Measurements from ENCODE around the gene TCP11L1. TPM values are rescaled to one million over a fixed set of nuclear protein-coding genes. Genes with fewer than 3 reads are reported as not detected.

TCP11L1 gene
- total and polyA plus RNA-seq, 2 of the 8 experiments (the other 6 are each of a cell fraction or from before 2014, with no cell fraction given), result 10.9 to 23.1 TPM

DNA sequence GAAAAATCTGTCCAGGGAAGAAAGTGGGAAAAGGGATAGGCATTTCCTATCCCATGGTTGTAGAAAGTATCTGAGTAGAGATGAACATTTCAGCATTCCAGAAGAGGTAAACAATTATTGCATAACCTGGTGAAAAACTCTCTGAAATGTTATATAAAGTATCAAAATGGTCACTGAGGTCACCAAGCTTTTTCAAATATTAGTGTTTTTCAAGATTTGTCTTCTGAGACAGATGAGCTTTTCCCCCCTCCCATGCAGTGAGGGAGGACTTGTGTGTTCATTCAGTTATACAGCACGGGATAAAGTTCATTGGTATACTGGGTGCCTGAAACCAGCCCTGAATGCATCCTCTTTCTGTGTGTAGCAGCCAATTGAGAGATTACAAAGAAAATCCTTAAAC is 25.6 kb upstream of the TCP11L1 start:
- peaks cover 3 to 6% (median 3%) of the 10 kb centered on the region in 4 experiments; a peak in 6 of 7 replicates for H3K4me1 ChIP-seq (replicated peaks in 1 of 4; ENCODE audit: control insufficient read depth in 3 of 4, insufficient read depth in 4 of 4, low read length in 3 of 4)
- no peak for TF ChIP-seq GABPA (IDR thresholded peaks at IDR 0.05; ENCODE audit: borderline replicate concordance, insufficient read depth, low read length)
- TF ChIP-seq, protein P1, sequence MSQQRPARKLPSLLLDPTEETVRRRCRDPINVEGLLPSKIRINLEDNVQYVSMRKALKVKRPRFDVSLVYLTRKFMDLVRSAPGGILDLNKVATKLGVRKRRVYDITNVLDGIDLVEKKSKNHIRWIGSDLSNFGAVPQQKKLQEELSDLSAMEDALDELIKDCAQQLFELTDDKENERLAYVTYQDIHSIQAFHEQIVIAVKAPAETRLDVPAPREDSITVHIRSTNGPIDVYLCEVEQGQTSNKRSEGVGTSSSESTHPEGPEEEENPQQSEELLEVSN (IDR thresholded peaks at IDR 0.05), result no peak

More for the DNA sequence above, 25.6 kb upstream of the TCP11L1 start:
- H3K4me2 ChIP-seq (ENCODE audit: insufficient read depth in 1 of 2, low read depth in 2 of 2, low read length in 2 of 2), result no peak overlapping the region
- H4K5ac ChIP-seq (ENCODE audit: insufficient read length, low read depth, low read length), result no peak overlapping the region
- ChIA-PET POLR2A (ENCODE audit: partially characterized antibody) (no interaction called here), CTCF (ENCODE audit: partially characterized antibody) (no interaction called here)
- H3K9me3 ChIP-seq (ENCODE audit: insufficient read depth in 2 of 2, low read depth in 1 of 2, low read length in 1 of 2), result no peaks in the 10 kb centered on the region
- WGBS, 2 experiments (ENCODE audit: extremely low coverage in 1 of 2, insufficient coverage in 1 of 2, insufficient read length in 1 of 2, insufficient replicate concordance in 2 of 2, low coverage in 1 of 2, low lambda C conversion rate in 2 of 2, missing lambda C conversion rate in 1 of 2), result 88% methylated on average over 1 of the region's 1 CpG; no CpG with 5 or more reads in 1 of the 2 experiments
- H3K27me3 ChIP-seq (replicated peaks in 1 of 4; ENCODE audit: control insufficient read depth in 3 of 4, extremely low read depth in 1 of 4, insufficient read depth in 3 of 4, low read length in 3 of 4), result peaks cover 0 to 12% (median 5%) of the 10 kb centered on the region in 4 experiments; a peak in 4 of 7 replicates
- H3K27ac ChIP-seq (ENCODE audit: low read depth, low read length), result no peak overlapping the region
- no peak overlapping the region for H2BK120ac ChIP-seq (replicated peaks; ENCODE audit: low read depth, low read length)
- no peaks in the 10 kb centered on the region for H3K79me1 ChIP-seq (ENCODE audit: low read depth, low read length)
- no peak overlapping the region for H2BK20ac ChIP-seq (ENCODE audit: low read length)
- H3K4ac ChIP-seq (replicated peaks; ENCODE audit: insufficient read length, low read depth, low read length), result no peak overlapping the region
- H3K23ac ChIP-seq (ENCODE audit: insufficient read length), result no peak overlapping the region
- no peaks in the 10 kb centered on the region for H4K20me1 ChIP-seq (replicated peaks in 1 of 2; ENCODE audit: control insufficient read depth in 1 of 2, insufficient read depth in 2 of 2, low read length in 2 of 2)
- no peak overlapping the region for H3K9ac ChIP-seq (replicated peaks in 1 of 4; ENCODE audit: extremely low read depth in 1 of 4, low read depth in 3 of 4, low read length in 3 of 4)
- H3K79me2 ChIP-seq (ENCODE audit: control insufficient read depth in 1 of 2, insufficient read depth in 2 of 2, low read length in 2 of 2), result no peaks in the 10 kb centered on the region
- H3K14ac ChIP-seq (ENCODE audit: insufficient read length), result no peak overlapping the region
- H2BK5ac ChIP-seq (ENCODE audit: low read depth, low read length), result no peak overlapping the region
- H3K23me2 ChIP-seq (ENCODE audit: low read depth, low read length), result peaks cover 5% of the 10 kb centered on the region
- FAIRE-seq (no peak), DNase-seq (ENCODE audit: low read depth in 1 of 2, low spot score in 2 of 2) (no peak)
- H2BK15ac ChIP-seq (ENCODE audit: low read length), result no peak overlapping the region
- H3K18ac ChIP-seq (ENCODE audit: extremely low read depth, low read length), result no peak overlapping the region
- no peak overlapping the region for H4K91ac ChIP-seq (replicated peaks; ENCODE audit: insufficient read length, low read length)
- H2AFZ ChIP-seq (ENCODE audit: low read length), result no peak overlapping the region
- H4K8ac ChIP-seq (ENCODE audit: extremely low read depth, insufficient read depth, low read length), result no peak overlapping the region
- H2BK12ac ChIP-seq (ENCODE audit: low read depth, low read length), result no peak overlapping the region
- no peaks in the 10 kb centered on the region for H3K36me3 ChIP-seq (ENCODE audit: control insufficient read depth in 2 of 4, insufficient read depth in 4 of 4, low read length in 3 of 4)
- no peak overlapping the region for H2AK5ac ChIP-seq (ENCODE audit: low read depth, low read length)
- H3K4me3 ChIP-seq (ENCODE audit: extremely low read depth in 1 of 4, insufficient read depth in 2 of 4, low read depth in 3 of 4, low read length in 4 of 4), result no peak overlapping the region
- no peak overlapping the region for H3K56ac ChIP-seq (replicated peaks; ENCODE audit: insufficient read length, low read depth, low read length)
